Measurements from ENCODE around the gene C1orf105. TPM values are rescaled to one million over a fixed set of nuclear protein-coding genes. Genes with fewer than 3 reads are reported as not detected.

The C1orf105 gene
- total and polyA plus RNA-seq, 10 of the 15 experiments (the other 5 are each of a cell fraction or from before 2014, with no cell fraction given), result not detected

- FAIRE-seq, result no peak
- no peaks in the 10 kb centered on the region for H3K4me1 ChIP-seq (ENCODE audit: control insufficient read depth, insufficient read depth, low read length)
- in situ Hi-C loops (cut with MboI), result no loop called here
- no peaks in the 10 kb centered on the region for H4K20me1 ChIP-seq (ENCODE audit: control insufficient read depth, insufficient read depth)
- no TSS peak for BruUV-seq (replicated peaks)
- ChIA-PET POLR2A (no interaction called here), CTCF (no interaction called here), SMC1A (ENCODE audit: uncharacterized antibody, unreplicated experiment) (no interaction called here), RAD21 (ENCODE audit: unreplicated experiment) (no interaction called here)
- H3K79me2 ChIP-seq (ENCODE audit: control insufficient read depth, insufficient read depth, low read length), result no peaks in the 10 kb centered on the region
- TF ChIP-seq IRF5 (IDR thresholded peaks at IDR 0.05; ENCODE audit: borderline replicate concordance), result no peak
- no peak for TF ChIP-seq RUNX3 (IDR thresholded peaks at IDR 0.05; ENCODE audit: low read length)
- no peak for TF ChIP-seq SIN3A (IDR thresholded peaks at IDR 0.05; ENCODE audit: low read depth, low read length)
- no peak for TF ChIP-seq SUPT20H (IDR thresholded peaks at IDR 0.05; ENCODE audit: borderline replicate concordance, control insufficient read depth, low read depth, low read length)
- no peak for TF ChIP-seq ZNF274 (IDR thresholded peaks at IDR 0.05; ENCODE audit: insufficient read depth, insufficient read length)
- no peak for TF ChIP-seq RFX5 (IDR thresholded peaks at IDR 0.05; ENCODE audit: low read depth, low read length)
- TF ChIP-seq NFYB (IDR thresholded peaks at IDR 0.05; ENCODE audit: insufficient read depth, low read depth, low read length), result no peak
- TF ChIP-seq MTA2 (IDR thresholded peaks at IDR 0.05; ENCODE audit: low read depth), result no peak
- no peak for TF ChIP-seq PKNOX1 (IDR thresholded peaks at IDR 0.05)
- TF ChIP-seq CEBPZ (IDR thresholded peaks at IDR 0.05; ENCODE audit: low read depth, low read length), result no peak
- TF ChIP-seq USF2 (IDR thresholded peaks at IDR 0.05; ENCODE audit: borderline replicate concordance, low read depth, low read length), result no peak
- no peak for TF ChIP-seq SREBF1 (IDR thresholded peaks at IDR 0.05; ENCODE audit: low read length)
- TF ChIP-seq POLR2AphosphoS5 (IDR thresholded peaks at IDR 0.05; ENCODE audit: low read length), result no peak
- TF ChIP-seq NR2C1 (IDR thresholded peaks at IDR 0.05), result no peak
- TF ChIP-seq NR2C2 (IDR thresholded peaks at IDR 0.05; ENCODE audit: borderline replicate concordance, control insufficient read depth, insufficient read length, low read depth), result no peak
- no peak for TF ChIP-seq HDAC6 (IDR thresholded peaks at IDR 0.05; ENCODE audit: unreplicated experiment)
- TF ChIP-seq PAX8 (IDR thresholded peaks at IDR 0.05), result no peak
- no peak for TF ChIP-seq MYB (IDR thresholded peaks at IDR 0.05; ENCODE audit: borderline replicate concordance, low read depth, low read length)
- TF ChIP-seq BACH1 (IDR thresholded peaks at IDR 0.05; ENCODE audit: borderline replicate concordance), result no peak
- H3K4me3 ChIP-seq, result no peak overlapping the region
- no peaks in the 10 kb centered on the region for H3K9me3 ChIP-seq (replicated peaks; ENCODE audit: control insufficient read depth, insufficient read depth, low read length)
- H3K4me2 ChIP-seq (ENCODE audit: control insufficient read depth, insufficient read depth), result no peak overlapping the region
- H3K36me3 ChIP-seq (ENCODE audit: control insufficient read depth in 2 of 2, insufficient read depth in 2 of 2, low read length in 1 of 2), result no peaks in the 10 kb centered on the region
- intact Hi-C loops (cut with micrococcal nuclease; ENCODE audit: unreplicated experiment), result no loop called here
- no peak overlapping the region for H2AFZ ChIP-seq (ENCODE audit: control insufficient read depth, low read depth, low read length)
- ATAC-seq, result no peak; the same call in 2 of the 3 replicates
- no peak overlapping the region for H3K9ac ChIP-seq (ENCODE audit: control insufficient read depth, insufficient read depth, low read length)
- 28% methylated on average over 3 of the region's 3 CpGs for WGBS (ENCODE audit: insufficient coverage, insufficient replicate concordance, low lambda C conversion rate, missing lambda C conversion rate)
- no peak overlapping the region for H3K27ac ChIP-seq (ENCODE audit: control insufficient read depth, insufficient read depth)
- DNase-seq (ENCODE audit: low read depth, low spot score), result no peak
- no peaks in the 10 kb centered on the region; a peak in 1 of 4 replicates for H3K27me3 ChIP-seq (replicated peaks in 1 of 2; ENCODE audit: control insufficient read depth in 2 of 2, insufficient read depth in 2 of 2, low read length in 1 of 2)
Measured at GRCh38 chr1:172499636-172500141, 79.2 kb downstream of the C1orf105 start.

Measured in GM12878 (cell line).